Heart right ventricle (tissue), 16 donors: ENCODE measurements around the gene ZFR2. TPM values are rescaled to one million over a fixed set of nuclear protein-coding genes. Genes with fewer than 3 reads are reported as not detected.

Source experiments
- ATAC-seq, 8 donors: fragments of 200-7000 bp; cut with Tn5 transposase; one replicate each; pipeline ENCODE4 v1.9.1; 2020; ENCODE audit warnings: mild to moderate bottlenecking in 8 of 8, moderate library complexity in 8 of 8, moderate number of reproducible peaks in 1 of 8
- DNase-seq, 2 donors: peaks; one replicate each; pipeline ENCODE4 v3.0.0-alpha.2; 2020
- H3K27ac ChIP-seq, 10 donors: fragments of 200-600 bp; sonication (generic) in 2 of 10; one replicate each; pipeline versions ENCODE4 v1.5.0 to v1.8.0; 2020 to 2022; ENCODE audit warnings: mild to moderate bottlenecking in 3 of 10
- H3K27me3 ChIP-seq, 7 donors: fragments of 200-600 bp; one replicate each; pipeline ENCODE4 v1.8.0; 2021 to 2022; ENCODE audit warnings: mild to moderate bottlenecking in 2 of 7
- H3K36me3 ChIP-seq, 9 donors: fragments of 200-600 bp; sonication (generic) in 1 of 9; one replicate each; pipeline versions ENCODE4 v1.5.0 to v1.8.0; 2020 to 2022; ENCODE audit warnings: mild to moderate bottlenecking in 2 of 9
- H3K4me1 ChIP-seq, 9 donors: fragments of 200-600 bp; sonication (generic) in 1 of 9; one replicate each; pipeline versions ENCODE4 v1.5.0 to v1.8.0; 2020 to 2022; ENCODE audit warnings: mild to moderate bottlenecking in 4 of 9
- H3K4me3 ChIP-seq, 10 donors: fragments of 200-600 bp; sonication (generic) in 2 of 10; one replicate each; pipeline versions ENCODE4 v1.5.0 to v1.8.0; 2020 to 2022; ENCODE audit warnings: mild to moderate bottlenecking in 7 of 10, moderate library complexity in 2 of 10
- H3K9me3 ChIP-seq, 11 donors: fragments of 200-600 bp in 10 of 11; sonication (generic) in 2 of 11; one replicate each; pipeline versions ENCODE4 v1.5.0 to v1.8.0; 2013 to 2022; ENCODE audit warnings: mild to moderate bottlenecking in 2 of 11, control low read depth in 1 of 11, moderate library complexity in 1 of 11
- WGBS, 2 donors: extraction: QIAGEN DNeasy Blood & Tissue Kit; methylation state at CpG; one replicate each; pipeline ENCODE4 v1.1.7; 2013; ENCODE audit warnings: inconsistent platforms in 1 of 2; 5-methylcytosine and 5-hydroxymethylcytosine counted together
- intact Hi-C, 10 donors: fragments of 100-400 bp; cut with DNase I; formaldehyde crosslinking; loops; one replicate each; pipeline versions ENCODE4 v1.11.1 to v1.14.2; 2022
- polyA plus RNA-seq, 2 donors: library from polyadenylated mRNA; stranded (reverse); fragments of 200-250 nt; gene quantifications; one replicate each; pipeline ENCODE4 v1.2.3, GENCODE V29; 2013
- total RNA-seq, 10 donors: library from RNA; stranded (reverse); fragmentation: NEBNext Ultra II Directional in 3 of 10; extraction: Animal tissue kit (Norgen Biotek cat#: 25700) in 3 of 10; gene quantifications; one replicate each; pipeline versions ENCODE4 v1.2.1 to v1.2.4, GENCODE V29; 2021 to 2023
- TF ChIP-seq, protein P1 (sequence below), 9 donors: fragments of 200-600 bp; sonication (generic) in 2 of 9; IDR thresholded peaks; one replicate each; pipeline versions ENCODE4 v1.5.0 to v1.8.0; 2021 to 2022; ENCODE audit warnings: antibody characterized with exemption in 9 of 9, mild to moderate bottlenecking in 5 of 9, moderate library complexity in 1 of 9
- donor health status: Arrhythmogenic right ventricular cardiomyopathy.
- donor health status: ischemic (EF 13 %, LVEDD 7.1; RV severe dilation, severe dysfunction).
- donor health status: healthy with polysubstance abuse.
- donor health status: DM: no; HTN: yes; CAD: no.
- donor health status: DM: no; HTN: no; CAD: no.
- donor health status: ischemic (EF 25% LVEDD 6.9; RV normal size, moderate dysfunction).
- donor health status: ischemic (EF 25% LVEDD 5.7; RV mildly dilated, moderate dysfunction).
- donor health status: healthy.
- donor health status: DM: yes; HTN: yes; CAD: no.
- donor health status: Ischemic cardiomyopathy.
- donor health status: ischemic (EF 35%, LVEDD 5.7; RV mildly dilated, moderate dysfunction).
- donor health status: nonischemic (EF 11% LVEDD 7.7; RV severe dilation, severe dysfunction).
- donor health status: DM: yes; HTN: yes; CAD: no.
- donor health status: PGD.
- donor health status: ischemic (EF 29% LVEDD 5.4; RV normal size, mild dysfunction).
- donor health status: nonischemic (EF 23%, LVEDD 6.1; RV moderate dilation, normal function).

ZFR2 gene
- total and polyA plus RNA-seq, 12 donors: 0.04 to 0.29 TPM; not detected in 10

DNA sequence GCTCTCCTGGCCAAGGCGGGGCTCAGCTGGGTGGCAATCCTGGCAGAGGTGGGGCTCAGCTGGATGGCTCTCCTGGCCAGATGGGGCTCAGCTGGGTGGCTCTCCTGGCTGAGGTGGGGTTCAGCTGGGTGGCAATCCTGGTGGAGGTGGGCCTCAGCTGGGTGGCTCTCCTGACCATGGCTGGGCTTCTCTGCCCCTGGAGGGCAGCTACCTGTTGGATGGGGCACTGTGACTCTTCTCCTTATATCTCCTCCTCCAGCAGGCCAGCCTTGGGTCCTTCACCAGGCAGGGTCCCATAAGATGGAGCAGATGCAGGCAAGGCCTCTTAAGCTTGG lies 16.7 kb downstream of the ZFR2 start:
- peaks cover 0 to 27% (median 15%) of the 10 kb centered on the region in 11 donors for H3K9me3 ChIP-seq
- no peaks in the 10 kb centered on the region for H3K36me3 ChIP-seq
- TF ChIP-seq, protein P1, sequence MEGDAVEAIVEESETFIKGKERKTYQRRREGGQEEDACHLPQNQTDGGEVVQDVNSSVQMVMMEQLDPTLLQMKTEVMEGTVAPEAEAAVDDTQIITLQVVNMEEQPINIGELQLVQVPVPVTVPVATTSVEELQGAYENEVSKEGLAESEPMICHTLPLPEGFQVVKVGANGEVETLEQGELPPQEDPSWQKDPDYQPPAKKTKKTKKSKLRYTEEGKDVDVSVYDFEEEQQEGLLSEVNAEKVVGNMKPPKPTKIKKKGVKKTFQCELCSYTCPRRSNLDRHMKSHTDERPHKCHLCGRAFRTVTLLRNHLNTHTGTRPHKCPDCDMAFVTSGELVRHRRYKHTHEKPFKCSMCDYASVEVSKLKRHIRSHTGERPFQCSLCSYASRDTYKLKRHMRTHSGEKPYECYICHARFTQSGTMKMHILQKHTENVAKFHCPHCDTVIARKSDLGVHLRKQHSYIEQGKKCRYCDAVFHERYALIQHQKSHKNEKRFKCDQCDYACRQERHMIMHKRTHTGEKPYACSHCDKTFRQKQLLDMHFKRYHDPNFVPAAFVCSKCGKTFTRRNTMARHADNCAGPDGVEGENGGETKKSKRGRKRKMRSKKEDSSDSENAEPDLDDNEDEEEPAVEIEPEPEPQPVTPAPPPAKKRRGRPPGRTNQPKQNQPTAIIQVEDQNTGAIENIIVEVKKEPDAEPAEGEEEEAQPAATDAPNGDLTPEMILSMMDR (IDR thresholded peaks at IDR 0.05): no peak
- ATAC-seq (no peak), DNase-seq (no peak)
- 95 to 100% methylated on average over 1 of the region's 1 CpG for WGBS, 2 donors
- no peak overlapping the region for H3K27ac ChIP-seq
- H3K4me3 ChIP-seq: no peak overlapping the region
- H3K4me1 ChIP-seq: no peaks in the 10 kb centered on the region
- intact Hi-C loops: no loop called here
- no peaks in the 10 kb centered on the region for H3K27me3 ChIP-seq

DNA sequence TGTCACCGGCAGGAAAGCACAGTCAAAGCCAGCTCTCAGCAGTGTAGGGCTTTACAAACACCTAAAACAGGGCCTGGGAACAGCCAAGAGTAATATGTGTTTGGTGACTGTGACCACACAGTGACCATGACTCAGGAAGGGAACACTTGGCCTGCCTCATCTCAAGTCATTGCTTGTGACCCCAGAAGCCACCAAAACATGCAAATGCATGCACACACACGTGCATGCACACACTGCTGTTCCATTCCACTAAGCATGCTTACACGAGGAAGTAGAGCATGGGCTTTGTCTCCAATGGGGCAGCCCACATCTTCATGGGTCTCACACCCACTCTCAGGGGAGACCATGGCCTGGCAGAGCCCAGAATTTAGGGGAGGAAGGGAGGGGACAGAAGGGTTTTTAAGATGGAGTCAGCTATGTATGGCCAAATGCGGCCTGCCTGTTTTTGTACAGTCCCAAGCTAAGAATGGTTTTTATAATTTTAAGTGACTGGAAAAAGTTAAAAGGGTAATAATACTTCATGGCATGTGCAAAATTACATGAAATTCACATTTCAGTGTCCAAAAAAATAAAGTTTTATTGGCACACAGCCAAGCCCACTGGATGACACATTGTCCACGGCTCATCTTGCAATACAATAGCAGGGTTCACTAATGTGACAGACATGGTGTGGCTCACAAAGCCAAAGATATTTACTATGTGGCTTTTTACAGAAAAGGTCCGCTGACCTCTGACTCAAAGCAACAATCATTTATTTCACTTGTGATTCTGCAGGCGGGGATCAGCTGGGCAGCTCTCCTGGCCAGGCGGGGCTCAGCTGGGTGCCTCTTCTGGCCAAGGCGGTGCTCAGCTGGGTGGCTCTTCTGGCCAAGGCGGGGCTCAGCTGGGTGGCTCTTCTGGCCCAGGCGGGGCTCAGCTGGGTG lies 17.3 kb downstream of the ZFR2 start:
- DNase-seq: no peak
- ATAC-seq: no peak
- Histone ChIP-seq H3K36me3 (no peaks in the 10 kb centered on the region), H3K4me3 (no peak overlapping the region), H3K27ac (no peak overlapping the region), H3K27me3 (no peaks in the 10 kb centered on the region), H3K4me1 (no peaks in the 10 kb centered on the region), H3K9me3 (peaks cover 0 to 27% (median 15%) of the 10 kb centered on the region in 11 donors)
- intact Hi-C loops: no loop called here
- WGBS, 2 donors: 91 to 92% methylated on average over 11 of the region's 11 CpGs
- TF ChIP-seq, protein P1 (IDR thresholded peaks at IDR 0.05): no peak

DNA sequence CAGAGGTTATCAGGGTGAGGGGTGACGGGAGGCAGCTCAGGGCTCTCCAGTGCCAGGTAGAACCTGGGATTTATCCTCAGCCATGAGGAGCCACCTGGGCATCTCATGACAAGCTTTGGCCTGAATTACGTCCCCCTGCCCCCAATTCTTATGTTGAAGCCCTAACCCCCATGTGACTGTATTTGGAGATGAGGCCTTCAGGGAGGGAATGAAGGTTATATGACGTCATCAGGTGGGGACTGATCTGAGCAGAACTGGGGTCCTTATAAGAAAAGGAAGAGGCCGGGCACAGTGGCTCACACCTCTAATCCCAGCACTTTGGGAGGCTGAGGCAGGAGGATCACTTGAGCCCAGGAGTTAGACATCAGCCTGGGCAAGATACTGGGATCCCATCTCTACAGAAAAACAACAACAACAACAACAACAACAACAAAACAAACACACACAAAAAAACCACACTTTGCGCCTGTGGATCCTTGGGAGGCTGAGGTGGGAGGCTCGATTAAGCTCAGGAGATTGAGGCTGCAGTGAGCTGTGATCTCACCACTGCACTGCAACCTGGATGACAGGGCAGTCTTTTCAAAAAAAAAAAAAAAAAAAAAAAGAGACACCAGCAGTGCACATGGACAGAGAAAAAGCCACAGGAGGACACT lies 18.4 kb downstream of the ZFR2 start:
- Histone ChIP-seq H3K36me3 (no peaks in the 10 kb centered on the region), H3K4me1 (no peaks in the 10 kb centered on the region), H3K9me3 (peaks cover 0 to 27% (median 15%) of the 10 kb centered on the region in 11 donors), H3K4me3 (no peak overlapping the region), H3K27me3 (no peaks in the 10 kb centered on the region), H3K27ac (no peak overlapping the region)
- intact Hi-C loops: no loop called here
- no peak for ATAC-seq
- no peak for DNase-seq
- TF ChIP-seq, protein P1 (IDR thresholded peaks at IDR 0.05): no peak
- 81 to 84% methylated on average over 6 of the region's 6 CpGs for WGBS, 2 donors

DNA sequence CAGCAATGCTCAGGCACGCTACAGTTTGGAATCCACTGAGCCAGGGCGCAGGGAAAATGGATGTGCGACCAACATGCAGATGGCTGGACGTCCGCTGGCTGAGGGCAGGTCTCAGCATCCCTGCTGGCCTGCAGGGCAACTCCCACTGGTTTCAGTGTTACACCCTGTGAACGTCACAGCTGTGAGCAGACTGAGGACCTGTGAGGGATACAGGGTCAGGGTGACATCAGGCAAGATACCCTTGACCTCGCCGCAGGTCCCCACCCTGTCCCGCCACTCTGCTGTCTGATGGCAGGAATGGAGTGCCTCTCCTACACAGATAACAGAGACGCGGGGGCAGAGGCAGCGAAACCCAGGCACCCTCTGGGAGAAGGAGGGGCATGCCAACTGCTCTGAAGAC lies 19.1 kb downstream of the ZFR2 start:
- DNase-seq: no peak
- ATAC-seq: no peak
- Histone ChIP-seq H3K27me3 (no peaks in the 10 kb centered on the region), H3K4me3 (no peak overlapping the region), H3K4me1 (no peaks in the 10 kb centered on the region), H3K9me3 (peaks cover 0 to 27% (median 15%) of the 10 kb centered on the region in 11 donors), H3K27ac (no peak overlapping the region), H3K36me3 (no peaks in the 10 kb centered on the region)
- intact Hi-C loops: no loop called here
- TF ChIP-seq, protein P1 (IDR thresholded peaks at IDR 0.05): no peak
- WGBS, 2 donors: 59 to 63% methylated on average over 12 of the region's 12 CpGs
